HepG2 (cell line): ENCODE data around the gene PIGL. TPM values are rescaled to one million over a fixed set of nuclear protein-coding genes. Genes with fewer than 3 reads are reported as not detected.

ENCODE experiments used
- AKAP8 ChIP-seq: sonication (generic); formaldehyde crosslinking; IDR thresholded peaks from 2 replicates; pipeline ENCODE4 v1.5.1; 2020; ENCODE audit warnings: mild to moderate bottlenecking, missing genetic modification reagents
- ARID5B ChIP-seq: IDR thresholded peaks from 2 replicates; pipeline ENCODE4 v1.4.0; 2020; ENCODE audit warnings: mild to moderate bottlenecking, missing genetic modification reagents
- HNRNPL ChIP-seq: fragments of 200-400 bp; formaldehyde crosslinking; IDR thresholded peaks from 2 replicates; pipeline ENCODE4 v1.6.1; 2017; ENCODE audit warnings: mild to moderate bottlenecking, low read depth, low read length
- IKZF1 ChIP-seq: fragments of 450-650 bp; IDR thresholded peaks from 2 replicates; pipeline ENCODE4 v1.7.1; 2016
- IRF2 ChIP-seq: IDR thresholded peaks from 2 replicates; pipeline ENCODE4 v1.6.1; 2018; ENCODE audit warnings: missing genetic modification reagents, missing compliant biosample characterization
- MEF2D ChIP-seq: sonication (generic); formaldehyde crosslinking; IDR thresholded peaks from 2 replicates; pipeline ENCODE4 v1.5.1; 2020; ENCODE audit warnings: mild to moderate bottlenecking, missing genetic modification reagents
- PAF1 ChIP-seq: IDR thresholded peaks from 2 replicates; pipeline ENCODE4 v1.6.1; 2016; ENCODE audit warnings: missing genetic modification reagents, missing compliant biosample characterization
- PAX8 ChIP-seq: sonication (generic); formaldehyde crosslinking; IDR thresholded peaks from 2 replicates; pipeline ENCODE4 v1.8.0; 2022; ENCODE audit warnings: mild to moderate bottlenecking, missing genetic modification reagents, borderline replicate concordance
- SP1 ChIP-seq, 2 experiments: fragments of 450-650 bp in 1 of 2; sonication (generic) in 1 of 2; formaldehyde crosslinking in 1 of 2; IDR thresholded peaks; 2 replicates each; pipeline versions ENCODE4 v1.4.0 to v1.6.1; 2016 to 2020; ENCODE audit warnings: missing genetic modification reagents in 1 of 2
- SRSF1 ChIP-seq: fragments of 200-400 bp; formaldehyde crosslinking; optimal IDR thresholded peaks from 2 replicates; pipeline ENCODE3; 2017; ENCODE audit warnings: mild to moderate bottlenecking, low read depth, low read length, moderate library complexity
- ZNF317 ChIP-seq: sonication (generic); formaldehyde crosslinking; IDR thresholded peaks from 2 replicates; pipeline ENCODE4 v1.5.0; 2020; ENCODE audit warnings: mild to moderate bottlenecking, missing genetic modification reagents
- ZNF432 ChIP-seq: sonication (generic); formaldehyde crosslinking; IDR thresholded peaks from 2 replicates; pipeline ENCODE4 v1.5.0; 2020; ENCODE audit warnings: missing genetic modification reagents, mild to moderate bottlenecking, borderline replicate concordance
- ZNF549 ChIP-seq: sonication (generic); formaldehyde crosslinking; IDR thresholded peaks from 2 replicates; pipeline ENCODE4 v1.5.0; 2020; ENCODE audit warnings: missing genetic modification reagents
- ZNF646 ChIP-seq: sonication (generic); formaldehyde crosslinking; IDR thresholded peaks from 2 replicates; pipeline ENCODE4 v1.9.0; 2021; ENCODE audit warnings: mild to moderate bottlenecking, missing genetic modification reagents
- polyA plus RNA-seq, 8 experiments: library from polyadenylated mRNA; depleted of rRNA in 3 of 8; stranded (reverse) in 7 of 8; unstranded in 1 of 8; fragments of >200 nt; fragmentation: Illumina TruSeq in 4 of 8; extraction: Trizol in 4 of 8; gene quantifications; 2 replicates each; pipeline versions ENCODE4 v1.2.1 to v1.2.3, GENCODE V29; 2011 to 2016; ENCODE audit warnings: low read depth in 4 of 8, missing spikeins in 1 of 8, mixed read lengths in 1 of 8; ENCODE audit not compliant: insufficient read depth in 1 of 8
- total RNA-seq, 5 experiments: library from RNA; depleted of rRNA; stranded (reverse); fragments of >200 nt; fragmentation: Illumina TruSeq; extraction: Trizol; gene quantifications; 2 replicates each; pipeline ENCODE4 v1.2.3, GENCODE V29; 2016; ENCODE audit warnings: low read depth in 1 of 5

PIGL gene
- total and polyA plus RNA-seq, 2 of the 13 experiments (the other 11 are each of a cell fraction or from before 2014, with no cell fraction given): 28.5 to 63.8 TPM

- TF ChIP-seq ZNF432 (CRISPR knock-in tag) (no peak), IKZF1 (no peak), HNRNPL (no peak), IRF2 (peak; percentile 7; the same call in 1 of the 2 replicates), ZNF317 (CRISPR knock-in tag) (0 out of 2 replicates have a peak, but pooled peaks have one; percentile 28), ZNF646 (CRISPR knock-in tag) (no peak), PAF1 (CRISPR knock-in tag) (no peak), ZNF549 (CRISPR knock-in tag) (0 out of 2 replicates have a peak, but pooled peaks have one; percentile 70), SP1 (IDR thresholded peaks at IDR 0.05) (no peak), SP1 (CRISPR knock-in tag; IDR thresholded peaks at IDR 0.05) (no peak), MEF2D (no peak), AKAP8 (no peak), PAX8 (CRISPR knock-in tag) (0 out of 2 replicates have a peak, but pooled peaks have one; percentile 55), ARID5B (CRISPR knock-in tag) (no peak; the same call in 1 of the 2 replicates), SRSF1 (no peak)
These were observed 80.5 kb downstream of the PIGL start (continued) for GRCh38 chr17:16297367-16298139.
